NCI-H2107 (cell line): ENCODE data around the gene WDR20.
"Not testable (repeated sequence)": the region's sequence is repeated elsewhere in the genome, so short reads cannot be mapped to it uniquely, and the experiment has no call there.

Experiments used
- DNase-seq: peaks from one replicate; lab custom pipeline; 2025; lab: John Stamatoyannopoulos, UW

Gene WDR20

DNA sequence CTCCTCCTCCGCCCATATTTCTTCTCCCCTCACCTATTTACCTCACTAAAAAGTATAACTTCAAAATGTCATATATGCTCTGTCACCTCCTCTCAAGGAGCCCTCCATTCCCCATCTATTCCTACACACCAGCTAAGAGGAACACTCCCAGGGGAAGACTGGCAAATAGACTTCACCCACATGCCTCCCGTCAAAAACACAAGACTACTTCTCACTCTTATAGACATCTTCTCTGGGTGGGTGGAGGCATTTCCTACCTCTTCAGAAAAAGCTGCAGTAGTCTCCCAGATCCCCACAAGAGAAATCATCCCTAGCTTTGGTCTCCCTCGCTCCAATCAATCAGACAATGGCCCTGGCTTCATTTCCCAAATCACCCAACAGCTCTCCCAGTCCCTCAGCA lies 99.1 kb downstream of the WDR20 start:
- no peak for DNase-seq

DNA sequence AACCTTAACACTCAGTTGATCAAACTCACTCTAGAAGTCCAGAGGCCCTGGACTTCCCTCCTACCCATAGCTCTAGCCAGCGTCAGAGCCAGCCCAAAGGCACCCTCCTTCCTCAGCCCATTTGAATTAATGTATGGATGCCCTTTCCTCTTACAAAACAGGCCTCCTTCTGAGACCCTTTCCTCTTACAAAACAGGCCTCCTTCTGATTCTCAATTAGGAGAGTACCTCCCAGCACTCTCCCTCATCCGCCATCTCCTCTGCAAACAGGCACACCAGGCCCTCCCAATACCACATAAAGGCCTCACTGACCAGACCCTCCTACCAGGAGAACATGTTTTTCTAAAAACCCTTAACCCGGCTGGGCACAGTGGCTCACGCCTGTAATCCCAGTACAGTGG lies 99.5 kb downstream of the WDR20 start:
- DNase-seq, result no peak

DNA sequence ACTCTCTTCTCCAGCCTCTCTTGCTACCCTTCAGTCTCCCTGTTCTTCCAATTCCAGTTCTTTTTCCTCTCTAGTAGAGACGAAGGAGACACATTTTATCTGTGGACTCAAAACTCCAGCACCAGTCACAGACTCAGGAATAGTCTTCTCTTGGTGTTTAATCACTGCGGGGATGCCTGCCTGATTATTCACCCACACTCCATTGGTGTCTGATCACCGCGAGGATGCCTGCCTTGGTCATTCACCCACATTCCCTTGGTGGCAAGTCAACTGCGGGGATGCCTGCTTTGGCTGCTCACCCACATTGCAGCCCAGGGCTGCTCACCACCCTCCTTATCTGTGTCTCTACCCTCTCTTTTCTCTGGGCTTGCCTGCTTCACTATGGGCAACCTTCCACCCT lies 100.8 kb downstream of the WDR20 start:
- not testable (repeated sequence) for DNase-seq

- DNase-seq, result no peak
These were observed 101.5 kb downstream of the WDR20 start for GRCh38 chr14:102241147-102241546.

DNA sequence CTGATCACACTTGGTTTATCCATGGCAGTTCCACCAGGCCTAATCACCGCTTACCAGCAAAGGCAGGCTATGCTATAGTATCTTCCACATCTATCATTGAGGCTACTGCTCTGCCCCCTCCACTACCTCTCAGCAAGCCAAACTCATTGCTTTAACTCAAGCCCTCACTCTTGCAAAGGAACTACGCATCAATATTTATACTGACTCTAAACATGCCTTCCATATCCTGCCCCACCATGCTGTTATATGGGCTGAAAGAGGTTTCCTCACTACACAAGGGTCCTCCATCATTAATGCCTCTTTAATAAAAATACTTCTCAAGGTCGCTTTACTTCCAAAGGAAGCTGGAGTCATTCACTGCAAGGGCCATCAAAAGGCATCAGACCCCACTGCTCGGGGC lies 104.1 kb downstream of the WDR20 start:
- DNase-seq, result not testable (repeated sequence)

- no peak for DNase-seq
These were observed 106.4 kb downstream of the WDR20 start for GRCh38 chr14:102246071-102246470.

- DNase-seq, result no peak
These were observed 108.4 kb downstream of the WDR20 start for GRCh38 chr14:102248121-102248520.

- no peak for DNase-seq
These were observed 109.3 kb downstream of the WDR20 start for GRCh38 chr14:102249041-102249440.

GRCh38 chr14:102249981-102250380 lies 110.3 kb downstream of the WDR20 start:
- DNase-seq, result no peak

GRCh38 chr14:102250636-102251035 lies 110.9 kb downstream of the WDR20 start:
- no peak for DNase-seq

DNA sequence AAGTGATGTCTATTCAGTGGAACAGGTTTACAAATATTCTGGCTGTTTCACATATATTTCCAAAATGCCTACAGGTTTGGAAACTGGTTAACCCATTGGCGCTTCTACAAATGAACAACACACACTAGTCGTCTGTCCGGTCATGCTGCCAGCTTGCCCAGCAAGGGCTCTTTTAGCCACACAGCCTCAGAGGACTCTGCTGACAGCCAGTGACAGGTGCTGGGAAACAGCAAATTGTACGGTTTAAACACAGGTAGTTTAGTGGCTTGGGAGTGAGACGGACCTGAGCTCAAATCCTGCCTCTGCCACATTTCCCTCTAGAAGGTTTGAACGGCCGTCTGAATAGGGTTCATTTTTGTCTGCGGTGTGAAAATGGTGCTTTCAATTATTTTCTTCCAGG lies 111.5 kb downstream of the WDR20 start:
- no peak for DNase-seq

DNA sequence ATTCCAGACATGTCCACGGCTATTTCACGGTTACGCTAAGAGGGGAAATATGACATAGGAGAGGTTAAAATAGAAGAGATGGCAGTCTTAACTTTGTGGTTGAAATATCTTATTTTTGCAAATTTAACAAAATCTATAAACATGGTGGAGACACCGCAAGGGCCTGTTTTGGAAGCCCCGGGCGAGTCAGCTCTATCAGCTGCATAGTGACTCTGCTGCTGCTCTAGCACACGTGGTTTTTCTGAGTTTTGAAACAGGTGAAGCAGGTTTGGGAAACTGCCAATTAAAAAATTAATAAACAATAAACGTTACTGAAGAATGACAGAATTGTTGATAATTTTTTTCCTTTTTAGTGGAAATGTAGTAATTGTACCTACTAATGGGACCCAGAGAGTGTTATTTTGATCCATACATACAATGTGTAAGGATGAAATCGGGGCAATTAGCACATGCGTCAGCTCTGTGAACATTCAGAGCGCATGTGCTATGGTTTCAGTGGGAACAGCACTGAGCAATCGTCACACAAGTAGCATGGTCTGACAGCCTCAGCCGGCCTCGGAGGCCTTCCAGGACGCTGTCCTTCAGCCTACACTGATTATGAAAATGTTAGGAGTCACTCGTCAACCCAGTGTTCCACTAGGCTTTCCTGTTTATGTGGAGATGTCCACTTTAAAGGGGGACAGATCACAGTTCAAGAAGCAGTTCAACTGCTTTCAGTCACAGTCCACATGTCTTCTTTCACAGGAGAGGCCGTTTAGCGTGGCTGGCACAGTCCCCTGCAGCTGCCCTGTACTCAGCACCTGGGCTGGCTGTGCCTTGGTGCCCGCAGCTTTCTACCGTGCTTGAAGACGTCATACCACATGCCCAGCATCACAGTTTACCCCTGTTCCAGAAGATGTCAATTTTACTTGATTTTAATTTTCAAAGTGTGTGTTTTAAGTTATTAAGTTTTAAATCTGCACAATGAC lies 113.4 kb downstream of the WDR20 start:
- DNase-seq, result no peak

GRCh38 chr14:102255401-102256190 lies 115.9 kb downstream of the WDR20 start:
- no peak for DNase-seq

DNA sequence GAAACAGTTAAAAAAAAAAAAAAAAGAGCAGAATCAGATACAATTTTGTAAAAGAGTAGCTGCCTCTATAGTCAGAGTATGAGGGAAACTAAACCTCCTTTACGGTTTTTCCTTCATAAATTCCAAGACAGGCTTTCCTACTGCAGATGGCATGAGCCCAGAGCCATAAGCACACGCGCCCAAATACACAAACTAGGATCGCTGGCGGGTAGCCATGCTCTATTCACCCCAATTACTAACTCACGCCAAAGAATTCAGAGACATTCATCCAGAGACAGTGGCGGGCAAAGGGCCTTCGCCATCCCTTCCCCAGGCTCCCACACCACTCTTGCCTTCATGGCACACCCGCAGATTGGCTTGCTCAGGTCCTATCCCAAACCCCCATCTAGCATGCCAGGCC lies 117.0 kb downstream of the WDR20 start:
- DNase-seq, result no peak

GRCh38 chr14:102258136-102258535 lies 118.4 kb downstream of the WDR20 start:
- no peak for DNase-seq
